ENCODE measurements around the gene GET4. TPM values are rescaled to one million over a fixed set of nuclear protein-coding genes. Genes with fewer than 3 reads are reported as not detected.
"Not testable (repeated sequence)": the region's sequence is repeated elsewhere in the genome, so short reads cannot be mapped to it uniquely, and the experiment has no call there.

The GET4 gene
- total RNA-seq, 1 experiment from 2014 or later, result 61.9 TPM

DNA sequence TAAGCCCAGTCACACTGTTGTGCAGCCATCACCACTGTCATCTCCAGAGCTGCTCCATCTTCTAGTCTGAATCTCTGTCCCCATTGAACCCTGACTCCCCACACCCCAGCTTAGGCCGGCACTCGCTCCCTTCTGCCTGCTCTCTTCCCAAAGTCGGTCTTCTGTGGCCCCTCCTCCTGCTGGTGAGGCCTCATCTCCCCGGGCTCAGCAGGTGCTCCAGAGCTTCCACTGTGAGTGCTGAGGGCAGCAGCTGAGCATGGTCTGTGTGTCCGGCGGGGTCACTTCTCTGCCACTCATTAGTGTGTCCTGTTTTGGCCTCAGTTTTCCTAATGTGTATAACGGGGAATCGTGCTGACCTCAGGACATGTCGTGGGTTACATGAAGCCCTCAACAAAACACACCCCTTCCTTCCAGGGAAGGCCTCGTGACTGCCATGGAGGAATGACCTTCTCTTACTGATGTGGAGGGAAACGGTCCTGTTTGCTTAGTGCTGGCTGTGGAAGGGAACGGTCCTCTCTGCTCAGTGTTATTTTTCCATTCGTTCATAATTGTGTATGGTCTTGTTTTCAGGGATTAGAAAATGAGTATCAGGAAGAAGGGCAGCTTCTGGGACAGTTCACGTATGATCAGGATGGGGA lies 4.3 kb upstream of the GET4 start:
- H3K27me3 ChIP-seq (ENCODE audit: control insufficient read depth, insufficient read depth, low read length), result no peaks in the 10 kb centered on the region
- peaks cover 25% of the 10 kb centered on the region for H3K36me3 ChIP-seq (replicated peaks; ENCODE audit: control insufficient read depth, insufficient read depth, low read length)

DNA sequence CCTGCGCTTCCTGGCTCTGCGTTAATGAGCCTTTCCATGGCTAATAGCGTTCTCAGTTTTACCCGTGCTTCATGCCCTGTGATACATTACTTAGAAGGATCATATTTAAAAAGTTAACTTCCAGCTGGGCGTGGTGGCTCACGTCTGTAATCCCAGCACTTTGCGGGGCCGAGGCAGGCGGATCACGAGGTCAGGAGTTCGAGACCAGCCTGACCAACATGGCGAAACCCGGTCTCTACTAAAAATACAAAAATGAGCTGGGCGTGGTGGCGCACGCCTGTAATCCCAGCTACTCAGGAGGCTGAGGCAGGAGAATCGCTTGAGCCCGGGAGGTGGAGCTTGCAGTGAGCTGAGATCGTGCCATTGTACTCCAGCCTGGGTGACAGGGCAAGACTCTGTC lies 3.7 kb upstream of the GET4 start:
- H3K36me3 ChIP-seq (replicated peaks; ENCODE audit: control insufficient read depth, insufficient read depth, low read length), result peaks cover 19% of the 10 kb centered on the region
- not testable (repeated sequence) for H3K27me3 ChIP-seq (ENCODE audit: control insufficient read depth, insufficient read depth, low read length); DNase-seq; H3K4me3 ChIP-seq (ENCODE audit: insufficient read depth, low read depth, low read length)

More for the DNA sequence above, 4.3 kb upstream of the GET4 start:
- H3K4me3 ChIP-seq (ENCODE audit: insufficient read depth, low read depth, low read length), result no peak overlapping the region
- DNase-seq, result peak; percentile 43

DNA sequence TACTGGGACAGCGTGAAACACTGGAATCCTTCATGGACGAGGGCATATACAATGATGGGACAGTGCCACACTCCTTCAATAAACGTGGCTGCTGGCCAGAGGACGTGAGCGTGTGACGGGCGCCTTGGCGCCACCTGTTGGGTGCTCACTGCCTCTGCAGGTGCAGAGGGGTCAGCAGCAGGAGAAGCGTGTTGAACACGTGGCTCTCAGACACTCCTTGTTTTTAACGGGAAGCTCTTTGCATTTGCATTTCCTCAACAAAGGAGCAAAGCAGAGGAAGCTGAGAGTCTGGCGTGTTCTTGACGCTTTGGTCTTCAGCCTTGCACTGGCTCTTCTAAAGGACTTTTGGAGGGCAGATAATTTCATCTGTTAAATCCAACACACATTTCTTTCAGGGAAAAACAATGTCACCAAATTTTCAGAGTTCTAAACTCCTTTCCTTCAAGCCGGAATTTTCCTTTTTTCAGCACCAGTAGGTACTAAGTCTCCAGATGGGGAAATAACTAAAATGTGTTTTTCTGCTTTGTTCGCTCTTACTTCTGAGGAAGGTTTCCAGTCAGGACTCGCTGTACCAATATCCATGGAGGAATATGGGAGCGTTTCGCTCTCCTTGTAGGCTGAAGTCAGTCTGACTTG lies 2.9 kb upstream of the GET4 start:
- Histone ChIP-seq H3K36me3 (replicated peaks; ENCODE audit: control insufficient read depth, insufficient read depth, low read length) (peaks cover 17% of the 10 kb centered on the region), H3K27me3 (ENCODE audit: control insufficient read depth, insufficient read depth, low read length) (no peaks in the 10 kb centered on the region), H3K4me3 (ENCODE audit: insufficient read depth, low read depth, low read length) (no peak overlapping the region)
- DNase-seq, result peak; percentile 93

DNA sequence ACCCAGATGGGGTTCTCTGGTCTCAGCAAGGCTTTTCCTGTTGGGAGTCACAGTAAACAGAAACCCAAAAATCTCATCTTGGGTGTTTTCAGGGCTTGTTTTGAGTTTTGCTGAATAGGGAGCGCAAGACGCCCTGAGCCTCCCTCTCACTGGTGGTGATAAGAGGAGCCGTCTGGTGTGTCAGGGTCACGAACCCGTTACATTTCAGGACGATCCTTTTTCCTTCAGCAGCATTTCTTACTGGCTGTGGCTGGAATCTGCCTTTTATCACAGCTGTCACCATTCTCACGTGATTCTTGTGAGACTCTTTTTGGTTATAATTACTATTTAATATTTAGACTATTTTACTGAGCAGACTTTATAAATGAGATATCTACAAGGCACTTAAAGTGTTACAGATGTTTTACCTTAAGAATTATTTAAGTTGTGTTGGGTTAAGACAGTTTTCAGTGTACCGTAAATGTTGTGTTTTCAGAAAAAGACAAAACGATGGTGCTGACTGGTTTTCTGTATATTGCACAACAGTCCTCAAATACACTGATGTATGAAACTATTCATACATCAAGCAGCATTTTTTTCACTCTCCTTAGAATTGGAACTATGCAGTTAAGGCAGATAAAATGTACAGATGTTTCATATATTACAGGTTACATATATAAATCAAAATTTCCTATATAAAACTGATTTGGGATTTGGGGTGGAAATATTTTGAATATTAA lies 2.2 kb upstream of the GET4 start:
- Histone ChIP-seq H3K27me3 (ENCODE audit: control insufficient read depth, insufficient read depth, low read length) (no peaks in the 10 kb centered on the region), H3K4me3 (ENCODE audit: insufficient read depth, low read depth, low read length) (no peak overlapping the region), H3K36me3 (replicated peaks; ENCODE audit: control insufficient read depth, insufficient read depth, low read length) (peaks cover 14% of the 10 kb centered on the region)
- no peak for DNase-seq

DNA sequence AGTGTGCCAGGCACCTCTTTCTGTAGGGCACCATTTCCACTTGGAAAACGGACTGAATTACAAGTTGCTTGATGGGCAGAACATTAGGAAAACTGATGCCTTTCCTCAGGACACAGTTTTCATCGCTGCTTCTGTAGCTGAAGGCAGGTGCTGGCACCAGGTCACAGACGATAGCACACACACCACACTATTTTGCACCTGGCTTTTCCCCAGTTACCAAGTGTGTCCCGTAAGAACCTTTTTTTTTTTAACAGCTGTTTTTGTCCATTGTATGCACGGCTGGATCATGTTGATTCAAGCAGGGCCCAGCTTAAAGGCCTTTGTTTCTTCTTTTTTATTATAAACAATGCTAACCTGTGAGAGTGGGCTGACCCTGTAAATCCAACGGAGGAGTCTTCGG lies 1.3 kb upstream of the GET4 start:
- no peak overlapping the region for H3K4me3 ChIP-seq (ENCODE audit: insufficient read depth, low read depth, low read length)
- DNase-seq, result no peak
- no peaks in the 10 kb centered on the region for H3K27me3 ChIP-seq (ENCODE audit: control insufficient read depth, insufficient read depth, low read length)
- peaks cover 10% of the 10 kb centered on the region for H3K36me3 ChIP-seq (replicated peaks; ENCODE audit: control insufficient read depth, insufficient read depth, low read length)

DNA sequence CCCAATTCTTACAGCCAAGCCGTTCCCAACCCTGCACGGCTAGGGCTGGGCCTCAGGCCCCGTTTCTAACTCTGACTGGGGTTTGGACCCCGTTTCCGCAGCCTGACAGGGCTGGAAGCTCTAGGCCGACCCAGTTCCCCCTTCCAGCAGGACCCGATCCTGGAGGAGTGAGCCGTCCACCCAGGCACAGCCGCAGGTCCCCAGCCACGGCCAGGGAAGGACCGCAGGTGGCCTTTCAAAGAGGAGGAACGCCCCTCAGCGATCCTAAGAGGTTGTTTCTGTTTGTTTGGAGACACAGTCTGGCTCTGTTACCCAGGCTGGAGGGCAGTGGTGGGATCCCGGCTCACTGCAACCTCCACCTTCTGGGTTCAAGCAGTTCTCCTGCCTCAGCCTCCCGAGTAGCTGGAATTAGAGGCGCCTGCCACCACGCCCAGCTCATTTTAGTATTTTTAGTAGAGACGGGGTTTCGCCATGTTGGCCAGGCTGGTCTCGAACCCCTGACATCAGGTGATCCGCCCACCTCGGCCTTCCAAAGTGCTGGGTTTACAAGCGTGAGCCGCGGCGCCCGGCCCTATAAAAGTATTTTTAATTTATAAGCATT lies 778 bp upstream of the GET4 start:
- DNase-seq, result peak; percentile 56
- no peak overlapping the region for H3K4me3 ChIP-seq (ENCODE audit: insufficient read depth, low read depth, low read length)
- no peaks in the 10 kb centered on the region for H3K27me3 ChIP-seq (ENCODE audit: control insufficient read depth, insufficient read depth, low read length)
- H3K36me3 ChIP-seq (replicated peaks; ENCODE audit: control insufficient read depth, insufficient read depth, low read length), result peaks cover 9% of the 10 kb centered on the region

DNA sequence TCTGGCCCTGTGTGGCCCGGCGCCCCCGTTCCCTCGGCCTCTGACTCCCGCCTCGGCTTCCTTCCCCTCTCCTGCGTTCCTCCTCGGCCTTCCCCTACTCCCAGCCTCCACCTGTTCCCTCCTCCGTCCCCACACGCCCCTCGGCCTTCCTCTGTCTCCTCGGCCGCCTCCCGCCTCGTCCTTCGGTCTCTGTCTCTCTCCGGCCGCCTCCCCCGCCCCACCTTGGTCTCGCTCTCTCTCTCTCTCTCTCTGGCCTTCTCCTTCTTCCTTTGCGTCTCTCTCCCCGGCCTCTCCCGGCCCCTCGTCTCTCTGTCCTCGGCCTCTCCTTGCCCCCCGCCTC lies 588 bp downstream of the GET4 start:
- H3K4me3 ChIP-seq (ENCODE audit: insufficient read depth, low read depth, low read length), result peak overlapping the region; percentile 86
- DNase-seq, result no peak
- peaks cover 6% of the 10 kb centered on the region for H3K36me3 ChIP-seq (replicated peaks; ENCODE audit: control insufficient read depth, insufficient read depth, low read length)
- H3K27me3 ChIP-seq (ENCODE audit: control insufficient read depth, insufficient read depth, low read length), result no peaks in the 10 kb centered on the region

DNA sequence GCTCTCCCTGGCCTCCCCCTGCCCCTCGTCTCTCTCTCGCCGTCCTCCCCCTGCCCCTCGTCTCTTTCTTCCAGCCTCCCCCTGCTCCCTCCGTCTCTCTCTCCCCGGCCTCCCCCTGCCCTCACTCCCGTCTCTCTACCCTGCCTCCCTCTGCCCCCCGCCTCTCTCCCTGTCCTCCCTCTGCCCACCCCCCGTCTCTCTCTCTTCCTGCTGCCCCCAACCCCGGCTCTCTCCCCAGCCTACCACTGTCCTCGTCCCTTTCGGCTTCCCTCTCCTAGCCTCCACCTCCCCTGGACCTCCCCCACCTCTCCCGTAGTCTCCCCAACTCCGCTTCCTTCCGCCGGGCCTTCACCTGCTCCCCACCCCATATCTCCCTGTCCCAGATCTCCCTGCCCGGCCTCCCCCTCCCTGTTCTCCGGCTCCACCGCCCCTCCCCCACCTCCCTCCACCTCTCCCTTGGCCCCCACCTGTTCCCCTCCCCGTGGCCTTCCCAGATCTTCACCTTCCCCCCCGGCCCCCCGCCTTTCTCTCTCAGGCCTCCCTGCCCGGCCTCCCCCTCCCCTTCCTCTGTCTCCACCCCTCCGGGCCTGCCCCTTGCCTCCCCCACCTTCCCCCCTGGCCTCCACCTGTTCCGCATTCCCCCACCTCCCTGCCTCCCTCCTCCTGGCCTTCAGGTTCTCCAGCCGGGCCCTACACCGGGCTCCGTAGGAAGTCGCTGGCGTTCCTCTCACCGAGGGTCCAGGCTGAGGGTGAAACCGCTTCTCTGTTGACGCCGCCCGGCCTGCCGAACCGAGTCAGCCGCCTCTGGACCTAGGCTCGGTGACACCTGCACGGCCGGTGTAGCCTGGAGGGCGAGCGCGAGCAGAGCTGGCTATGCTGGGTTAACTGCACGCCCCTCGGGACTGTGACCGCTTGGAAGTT lies 1.2 kb downstream of the GET4 start:
- peak; percentile 81 for DNase-seq

DNA sequence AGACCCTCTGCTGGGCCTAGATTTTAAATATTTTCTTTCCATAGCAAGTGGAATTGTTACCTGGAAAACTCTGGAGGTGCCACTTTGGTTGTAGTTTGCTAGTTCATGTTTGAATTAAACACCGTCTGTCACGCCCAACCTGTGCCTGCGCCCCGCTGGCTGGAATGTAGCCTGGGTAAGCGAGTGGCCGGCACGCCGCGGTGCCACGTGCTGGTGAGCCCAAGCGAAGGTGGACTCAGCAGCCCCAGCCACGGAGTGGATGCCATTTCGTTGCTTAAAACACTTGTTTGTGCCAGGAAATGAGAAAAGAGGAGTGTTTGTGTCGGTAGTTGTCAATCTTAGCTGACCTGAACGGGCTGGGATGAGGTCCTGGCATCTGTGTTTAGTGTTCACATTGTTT lies 2.7 kb downstream of the GET4 start:
- no peak for DNase-seq
- Histone ChIP-seq H3K27me3 (ENCODE audit: control insufficient read depth, insufficient read depth, low read length) (no peaks in the 10 kb centered on the region), H3K36me3 (replicated peaks; ENCODE audit: control insufficient read depth, insufficient read depth, low read length) (no peaks in the 10 kb centered on the region; the same call in 1 of the 2 replicates), H3K4me3 (ENCODE audit: insufficient read depth, low read depth, low read length) (no peak overlapping the region)

More for the DNA sequence above, 1.2 kb downstream of the GET4 start:
- no peaks in the 10 kb centered on the region for H3K27me3 ChIP-seq (ENCODE audit: control insufficient read depth, insufficient read depth, low read length)
- peak overlapping the region; percentile 86 for H3K4me3 ChIP-seq (ENCODE audit: insufficient read depth, low read depth, low read length)
- peaks cover 6% of the 10 kb centered on the region for H3K36me3 ChIP-seq (replicated peaks; ENCODE audit: control insufficient read depth, insufficient read depth, low read length)

DNA sequence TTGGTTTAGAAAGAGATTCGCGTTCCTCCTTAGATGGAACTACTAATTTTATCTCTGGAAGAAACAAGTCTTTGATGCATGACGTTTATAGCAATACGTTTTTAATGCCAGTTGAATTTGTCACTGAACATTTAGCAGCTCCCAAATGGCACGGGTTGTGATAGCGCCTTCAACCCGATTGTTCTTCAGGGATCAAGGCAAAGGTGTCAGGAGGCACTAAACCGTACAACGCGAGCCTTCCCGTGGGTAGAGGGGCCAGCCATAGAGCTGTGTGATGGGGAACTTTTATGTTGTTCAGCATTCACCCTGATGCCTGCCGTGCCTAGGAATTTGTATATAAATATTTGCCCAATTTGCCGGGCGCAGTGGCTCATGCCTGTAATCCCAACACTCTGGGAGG lies 3.4 kb downstream of the GET4 start:
- no peak for DNase-seq
- Histone ChIP-seq H3K36me3 (replicated peaks; ENCODE audit: control insufficient read depth, insufficient read depth, low read length) (no peaks in the 10 kb centered on the region; the same call in 1 of the 2 replicates), H3K27me3 (ENCODE audit: control insufficient read depth, insufficient read depth, low read length) (no peaks in the 10 kb centered on the region), H3K4me3 (ENCODE audit: insufficient read depth, low read depth, low read length) (no peak overlapping the region)

DNA sequence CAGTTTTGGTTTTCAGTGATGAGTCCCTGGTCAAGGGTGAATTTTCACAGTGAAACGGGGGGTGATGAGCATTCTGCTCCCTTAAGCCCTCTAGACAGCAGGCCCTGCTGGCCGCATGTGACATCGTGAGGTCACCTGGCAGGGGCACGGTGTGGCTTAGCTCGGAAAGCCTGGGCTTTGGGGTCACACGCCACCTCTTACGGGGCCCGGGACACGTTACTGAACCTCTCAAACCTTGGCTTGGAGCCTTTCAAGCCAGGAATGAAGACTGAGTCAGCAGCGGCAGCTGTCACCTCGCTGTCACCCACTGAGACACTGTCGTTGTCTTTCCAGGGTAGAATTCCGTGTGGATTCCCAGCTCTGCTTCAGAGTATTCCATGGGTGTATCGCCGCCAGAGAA lies 4.1 kb downstream of the GET4 start:
- DNase-seq, result no peak
- Histone ChIP-seq H3K27me3 (ENCODE audit: control insufficient read depth, insufficient read depth, low read length) (no peaks in the 10 kb centered on the region), H3K4me3 (ENCODE audit: insufficient read depth, low read depth, low read length) (no peak overlapping the region), H3K36me3 (replicated peaks; ENCODE audit: control insufficient read depth, insufficient read depth, low read length) (no peaks in the 10 kb centered on the region; the same call in 1 of the 2 replicates)

DNA sequence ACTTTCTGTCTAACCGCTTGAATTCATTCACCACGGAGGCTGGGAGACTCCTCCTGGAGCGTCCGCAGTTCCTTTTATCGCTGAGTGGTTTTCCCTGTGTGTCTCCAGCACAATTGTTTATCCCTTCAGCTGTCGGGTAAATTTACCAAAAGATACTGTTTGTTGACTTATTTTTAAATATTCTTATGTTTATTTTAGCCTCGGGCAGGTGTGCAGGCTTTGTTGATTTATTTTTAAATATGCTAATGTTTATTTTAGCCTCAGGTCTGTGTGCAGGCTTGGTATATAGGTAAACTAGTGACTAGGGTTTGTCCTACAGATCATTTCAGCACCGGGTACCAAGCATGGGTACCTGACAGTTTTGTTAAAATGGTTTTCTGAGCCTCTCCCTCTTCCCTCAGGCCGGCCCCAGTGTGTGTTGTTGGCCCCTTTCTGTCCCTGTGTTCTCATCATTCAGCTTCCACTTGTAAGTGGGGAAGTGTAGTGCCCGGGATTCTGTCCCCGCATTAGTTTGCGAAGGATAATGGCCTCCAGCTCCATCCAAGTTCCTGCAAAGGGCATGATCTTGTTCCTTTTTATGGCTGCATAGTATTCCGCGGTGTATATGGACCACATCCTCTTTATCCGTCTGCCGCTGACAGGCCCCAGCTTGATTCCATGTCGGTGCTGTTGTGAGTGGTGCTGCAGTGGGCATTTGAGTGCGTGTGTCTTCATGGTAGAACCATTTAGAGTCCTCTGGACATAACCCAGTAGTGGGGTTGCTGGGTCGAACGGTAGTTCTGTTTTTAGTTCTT lies 5.3 kb downstream of the GET4 start:
- Histone ChIP-seq H3K36me3 (replicated peaks; ENCODE audit: control insufficient read depth, insufficient read depth, low read length) (peaks cover 3% of the 10 kb centered on the region), H3K4me3 (ENCODE audit: insufficient read depth, low read depth, low read length) (no peak overlapping the region), H3K27me3 (ENCODE audit: control insufficient read depth, insufficient read depth, low read length) (no peaks in the 10 kb centered on the region)
- DNase-seq, result no peak

DNA sequence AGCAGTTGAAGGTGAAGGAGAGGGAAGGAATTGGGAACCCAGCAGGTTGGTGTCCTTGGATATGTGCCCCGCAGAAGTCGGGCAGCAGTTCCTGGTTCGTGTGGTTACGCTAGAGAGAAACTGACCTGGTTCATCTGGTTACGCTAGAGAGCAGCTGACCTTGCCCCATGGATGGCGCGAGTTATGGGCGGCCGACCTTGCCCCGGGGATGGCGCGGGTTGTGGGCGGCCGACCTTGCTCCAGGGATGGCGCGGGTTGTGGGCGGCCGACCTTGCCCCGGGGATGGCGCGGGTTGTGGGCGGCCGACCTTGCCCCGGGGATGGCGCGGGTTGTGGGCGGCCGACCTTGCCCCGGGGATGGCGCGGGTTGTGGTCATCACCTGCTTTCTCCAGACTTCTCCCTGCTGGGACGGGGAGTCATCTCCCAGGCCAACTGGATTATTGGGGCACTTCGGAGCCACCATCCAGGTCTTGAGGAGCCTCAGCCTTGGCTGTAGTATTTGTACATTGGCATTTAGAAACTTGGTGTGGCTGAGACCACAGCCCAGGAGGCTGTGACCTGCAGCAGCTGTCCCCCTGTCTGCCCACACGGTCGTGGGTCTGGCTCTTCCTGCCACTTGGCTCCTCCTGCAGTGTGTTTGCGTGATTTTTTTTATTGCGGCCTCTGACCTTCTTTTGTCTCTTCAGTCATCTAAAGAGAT lies 6.1 kb downstream of the GET4 start:
- DNase-seq, result peak; percentile 46
- no peaks in the 10 kb centered on the region for H3K27me3 ChIP-seq (ENCODE audit: control insufficient read depth, insufficient read depth, low read length)
- no peak overlapping the region for H3K4me3 ChIP-seq (ENCODE audit: insufficient read depth, low read depth, low read length)
- H3K36me3 ChIP-seq (replicated peaks; ENCODE audit: control insufficient read depth, insufficient read depth, low read length), result peaks cover 3% of the 10 kb centered on the region
